SU-DHL-6 (cell line): ENCODE results near the gene LRRN2.
"Not testable (repeated sequence)": the region's sequence is repeated elsewhere in the genome, so short reads cannot be mapped to it uniquely, and the experiment has no call there.

Experiments used
- H2AFZ ChIP-seq: fragments of 200-600 bp; sonication (generic); 2 replicates; pipeline ENCODE4 v1.6.1; 2014; ENCODE audit warnings: low read depth, mild to moderate bottlenecking, moderate library complexity, mixed read lengths, antibody characterized with exemption, low read length; ENCODE audit not compliant: severe bottlenecking
- H3F3A ChIP-seq: fragments of 200-600 bp; shearing (Covaris generic); 2 replicates; pipeline ENCODE4 v1.6.0; 2016; ENCODE audit warnings: antibody characterized with exemption, mild to moderate bottlenecking; ENCODE audit not compliant: insufficient read depth
- H3K27ac ChIP-seq: fragments of 200-600 bp; sonication (generic); 2 replicates; pipeline ENCODE4 v1.5.1; 2016; ENCODE audit warnings: low read depth, mild to moderate bottlenecking, low read length, moderate library complexity, mixed read lengths
- H3K27me3 ChIP-seq: fragments of 200-600 bp; sonication (generic), shearing (Covaris generic); 2 replicates; pipeline ENCODE4 v1.6.0; 2014; ENCODE audit warnings: mild to moderate bottlenecking, low read length
- H3K36me3 ChIP-seq: fragments of 200-600 bp; sonication (generic); 2 replicates; pipeline ENCODE4 v1.6.1; 2014; ENCODE audit warnings: mild to moderate bottlenecking, low read length, mixed read lengths
- H3K4me2 ChIP-seq: fragments of 300-600, 200-600 bp; shearing (Covaris generic), sonication (generic); 2 replicates; pipeline ENCODE4 v1.6.0; 2014; ENCODE audit warnings: low read length, low read depth, mild to moderate bottlenecking; ENCODE audit not compliant: poor library complexity, severe bottlenecking
- H3K4me3 ChIP-seq: fragments of 200-600 bp; sonication (generic); 2 replicates; pipeline ENCODE4 v1.5.1; 2014; ENCODE audit warnings: antibody characterized with exemption, low read length, mild to moderate bottlenecking, mixed read lengths; ENCODE audit not compliant: insufficient read depth, poor library complexity, severe bottlenecking
- H3K79me2 ChIP-seq: fragments of 200-600 bp; sonication (generic); 2 replicates; pipeline ENCODE4 v1.6.1; 2014; ENCODE audit warnings: mild to moderate bottlenecking, low read length, moderate library complexity; ENCODE audit not compliant: insufficient read depth
- H3K9ac ChIP-seq: fragments of 200-600 bp; sonication (generic); 2 replicates; pipeline ENCODE4 v1.7.0; 2014; ENCODE audit warnings: mild to moderate bottlenecking, low read length
- H3K9me2 ChIP-seq: fragments of 200-600 bp; sonication (generic); replicated peaks from 2 replicates; pipeline ENCODE4 v1.6.1; 2014; ENCODE audit warnings: low read length; ENCODE audit not compliant: insufficient read depth
- H3K9me3 ChIP-seq: fragments of 200-600 bp; sonication (generic); 2 replicates; pipeline ENCODE4 v1.6.1; 2014; ENCODE audit warnings: low read length, mixed read lengths; ENCODE audit not compliant: insufficient read depth
- H4K20me1 ChIP-seq: fragments of 200-600 bp; sonication (generic); 2 replicates; pipeline ENCODE4 v1.6.1; 2014; ENCODE audit warnings: low read depth, mild to moderate bottlenecking, antibody characterized with exemption, low read length, moderate library complexity, mixed read lengths
- EZH2phosphoT487 ChIP-seq: fragments of 200-600 bp; sonication (generic), shearing (Covaris generic); conservative IDR thresholded peaks from 2 replicates; pipeline ENCODE4 v1.6.1; 2018; ENCODE audit warnings: mild to moderate bottlenecking, antibody characterized with exemption, low read length, moderate library complexity, mixed read lengths
- TF ChIP-seq, protein P1 (sequence below): fragments of 200-600 bp; sonication (generic); IDR thresholded peaks from one replicate; pipeline ENCODE4 v1.5.1; 2017; ENCODE audit warnings: antibody characterized with exemption, mild to moderate bottlenecking, low read length, moderate library complexity; ENCODE audit not compliant: insufficient read depth, poor library complexity, severe bottlenecking

Gene LRRN2

DNA sequence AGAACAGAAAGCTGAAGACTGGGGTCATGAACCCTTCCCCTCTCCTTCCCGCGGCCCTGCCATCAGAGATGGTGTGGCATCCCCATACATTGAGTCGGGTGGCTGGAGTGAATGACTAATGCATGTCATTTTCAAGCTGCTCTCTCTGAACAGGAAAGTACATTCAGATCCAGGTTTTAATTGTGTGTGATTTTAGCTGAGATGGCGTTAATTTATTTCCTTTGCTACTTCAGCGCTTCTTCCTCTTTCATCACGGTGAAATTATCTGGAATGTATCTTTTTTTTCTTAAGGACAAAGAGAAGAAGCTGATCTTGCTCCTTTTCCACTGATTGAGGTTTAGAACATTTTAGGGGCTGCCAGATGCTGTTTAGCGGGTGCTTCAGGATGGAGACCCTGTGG is 8.6 kb upstream of the LRRN2 start:
- no peak overlapping the region for H3K9ac ChIP-seq
- no peaks in the 10 kb centered on the region for H3K79me2 ChIP-seq
- H3K4me2 ChIP-seq: no peak overlapping the region
- H3F3A ChIP-seq: no peaks in the 10 kb centered on the region
- H2AFZ ChIP-seq: no peak overlapping the region
- no peaks in the 10 kb centered on the region for H3K9me2 ChIP-seq
- no peak for TF ChIP-seq EZH2phosphoT487
- TF ChIP-seq, protein P1, sequence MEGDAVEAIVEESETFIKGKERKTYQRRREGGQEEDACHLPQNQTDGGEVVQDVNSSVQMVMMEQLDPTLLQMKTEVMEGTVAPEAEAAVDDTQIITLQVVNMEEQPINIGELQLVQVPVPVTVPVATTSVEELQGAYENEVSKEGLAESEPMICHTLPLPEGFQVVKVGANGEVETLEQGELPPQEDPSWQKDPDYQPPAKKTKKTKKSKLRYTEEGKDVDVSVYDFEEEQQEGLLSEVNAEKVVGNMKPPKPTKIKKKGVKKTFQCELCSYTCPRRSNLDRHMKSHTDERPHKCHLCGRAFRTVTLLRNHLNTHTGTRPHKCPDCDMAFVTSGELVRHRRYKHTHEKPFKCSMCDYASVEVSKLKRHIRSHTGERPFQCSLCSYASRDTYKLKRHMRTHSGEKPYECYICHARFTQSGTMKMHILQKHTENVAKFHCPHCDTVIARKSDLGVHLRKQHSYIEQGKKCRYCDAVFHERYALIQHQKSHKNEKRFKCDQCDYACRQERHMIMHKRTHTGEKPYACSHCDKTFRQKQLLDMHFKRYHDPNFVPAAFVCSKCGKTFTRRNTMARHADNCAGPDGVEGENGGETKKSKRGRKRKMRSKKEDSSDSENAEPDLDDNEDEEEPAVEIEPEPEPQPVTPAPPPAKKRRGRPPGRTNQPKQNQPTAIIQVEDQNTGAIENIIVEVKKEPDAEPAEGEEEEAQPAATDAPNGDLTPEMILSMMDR: no peak
- H3K9me3 ChIP-seq: no peaks in the 10 kb centered on the region
- H3K36me3 ChIP-seq: no peaks in the 10 kb centered on the region
- H3K4me3 ChIP-seq: no peak overlapping the region
- H3K27ac ChIP-seq: no peak overlapping the region
- no peaks in the 10 kb centered on the region for H4K20me1 ChIP-seq
- H3K27me3 ChIP-seq: no peaks in the 10 kb centered on the region

DNA sequence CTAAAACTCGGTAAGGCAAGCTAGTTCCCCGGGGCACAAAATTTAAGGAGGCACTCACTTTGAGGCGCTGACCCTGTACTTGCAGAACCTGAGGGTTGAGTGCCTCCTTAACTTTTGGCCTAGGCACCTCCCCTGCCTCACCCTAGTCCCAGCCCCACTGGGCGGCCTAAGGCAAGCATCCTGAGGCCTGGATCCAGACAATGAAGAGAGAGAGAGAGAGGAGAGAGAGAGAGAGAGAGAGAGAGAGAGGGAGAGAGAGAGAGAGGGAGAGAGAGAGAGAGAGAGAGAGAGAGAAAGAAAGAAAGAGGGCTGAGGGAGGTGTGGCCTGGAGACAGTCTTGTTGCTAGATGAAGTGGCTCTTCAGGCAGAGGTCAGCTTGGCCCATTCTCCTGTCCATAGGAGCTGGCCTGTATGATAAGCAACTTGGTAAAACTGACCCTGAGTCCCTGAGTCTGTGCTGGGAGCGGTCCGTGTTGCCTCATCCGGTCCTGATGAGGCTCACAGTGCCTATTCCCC is 7.4 kb upstream of the LRRN2 start:
- H3K4me2 ChIP-seq: no peak overlapping the region
- H3K4me3 ChIP-seq: no peak overlapping the region
- H3K9me2 ChIP-seq: no peaks in the 10 kb centered on the region
- no peaks in the 10 kb centered on the region for H3K36me3 ChIP-seq
- TF ChIP-seq, protein P1: no peak
- TF ChIP-seq EZH2phosphoT487: no peak
- H3K27me3 ChIP-seq: no peaks in the 10 kb centered on the region
- H2AFZ ChIP-seq: no peak overlapping the region
- H3K9me3 ChIP-seq: no peaks in the 10 kb centered on the region
- no peak overlapping the region for H3K9ac ChIP-seq
- H3F3A ChIP-seq: no peaks in the 10 kb centered on the region
- H3K79me2 ChIP-seq: no peaks in the 10 kb centered on the region
- H4K20me1 ChIP-seq: no peaks in the 10 kb centered on the region
- no peak overlapping the region for H3K27ac ChIP-seq

DNA sequence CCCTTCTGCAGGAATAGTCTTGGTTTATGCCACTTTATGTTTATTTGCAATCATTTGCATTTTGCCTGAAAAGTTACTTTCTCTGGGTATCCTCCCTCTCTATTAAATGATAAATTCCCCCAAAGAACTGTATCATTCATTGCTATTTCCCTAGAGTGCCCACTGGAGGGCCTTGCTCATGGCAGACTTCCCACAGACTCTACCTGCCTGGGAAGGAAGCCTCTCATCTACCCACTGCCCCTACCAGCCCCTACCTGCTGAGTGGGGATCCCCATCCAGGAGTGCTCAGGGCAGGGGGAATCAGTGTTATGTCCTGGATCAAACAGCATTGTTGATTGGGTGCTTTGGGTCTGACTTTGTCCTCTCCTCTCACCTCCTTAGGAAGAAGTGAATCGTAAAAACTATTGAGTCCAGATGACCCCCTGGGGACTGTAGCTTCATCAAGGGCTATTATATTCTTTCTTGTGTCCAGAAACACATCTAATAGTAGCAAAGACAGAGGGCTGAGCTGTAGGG is 6.8 kb upstream of the LRRN2 start:
- no peaks in the 10 kb centered on the region for H4K20me1 ChIP-seq
- no peaks in the 10 kb centered on the region for H3K9me2 ChIP-seq
- no peaks in the 10 kb centered on the region for H3K27me3 ChIP-seq
- no peaks in the 10 kb centered on the region for H3F3A ChIP-seq
- no peak overlapping the region for H3K9ac ChIP-seq
- no peaks in the 10 kb centered on the region for H3K9me3 ChIP-seq
- no peaks in the 10 kb centered on the region for H3K79me2 ChIP-seq
- no peak overlapping the region for H2AFZ ChIP-seq
- no peak overlapping the region for H3K27ac ChIP-seq
- TF ChIP-seq, protein P1: no peak
- no peak for TF ChIP-seq EZH2phosphoT487
- H3K4me2 ChIP-seq: no peak overlapping the region
- no peaks in the 10 kb centered on the region for H3K36me3 ChIP-seq
- no peak overlapping the region for H3K4me3 ChIP-seq

DNA sequence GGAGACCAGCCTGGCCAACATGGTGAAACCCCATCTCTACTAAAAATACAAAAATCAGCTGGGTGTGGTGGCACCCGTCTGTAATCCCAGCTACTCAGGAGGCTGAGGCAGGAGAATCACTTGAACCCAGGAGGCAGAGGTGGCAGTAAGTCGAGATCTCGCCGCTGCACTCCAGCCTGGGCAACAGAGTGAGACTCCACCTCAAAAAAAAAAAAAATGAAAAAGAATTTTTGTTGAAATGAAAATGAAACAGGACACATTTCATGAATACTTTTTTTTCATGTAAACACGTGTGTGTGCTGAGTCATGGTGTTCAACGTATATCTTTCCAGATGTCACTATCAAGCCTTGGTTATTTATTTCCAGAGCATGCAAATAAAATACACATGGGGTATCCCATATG is 5.8 kb upstream of the LRRN2 start:
- not testable (repeated sequence) for H3F3A ChIP-seq, H3K9ac ChIP-seq, H3K4me2 ChIP-seq, H3K27me3 ChIP-seq, H3K27ac ChIP-seq, H3K9me3 ChIP-seq, H3K9me2 ChIP-seq, H2AFZ ChIP-seq, H3K79me2 ChIP-seq, H3K36me3 ChIP-seq, H4K20me1 ChIP-seq, H3K4me3 ChIP-seq
